ENCODE data around the gene ROR1.
A peak's percentile ranks its signal among the peaks of the same experiment; 100 is the strongest.

The ROR1 gene

DNA sequence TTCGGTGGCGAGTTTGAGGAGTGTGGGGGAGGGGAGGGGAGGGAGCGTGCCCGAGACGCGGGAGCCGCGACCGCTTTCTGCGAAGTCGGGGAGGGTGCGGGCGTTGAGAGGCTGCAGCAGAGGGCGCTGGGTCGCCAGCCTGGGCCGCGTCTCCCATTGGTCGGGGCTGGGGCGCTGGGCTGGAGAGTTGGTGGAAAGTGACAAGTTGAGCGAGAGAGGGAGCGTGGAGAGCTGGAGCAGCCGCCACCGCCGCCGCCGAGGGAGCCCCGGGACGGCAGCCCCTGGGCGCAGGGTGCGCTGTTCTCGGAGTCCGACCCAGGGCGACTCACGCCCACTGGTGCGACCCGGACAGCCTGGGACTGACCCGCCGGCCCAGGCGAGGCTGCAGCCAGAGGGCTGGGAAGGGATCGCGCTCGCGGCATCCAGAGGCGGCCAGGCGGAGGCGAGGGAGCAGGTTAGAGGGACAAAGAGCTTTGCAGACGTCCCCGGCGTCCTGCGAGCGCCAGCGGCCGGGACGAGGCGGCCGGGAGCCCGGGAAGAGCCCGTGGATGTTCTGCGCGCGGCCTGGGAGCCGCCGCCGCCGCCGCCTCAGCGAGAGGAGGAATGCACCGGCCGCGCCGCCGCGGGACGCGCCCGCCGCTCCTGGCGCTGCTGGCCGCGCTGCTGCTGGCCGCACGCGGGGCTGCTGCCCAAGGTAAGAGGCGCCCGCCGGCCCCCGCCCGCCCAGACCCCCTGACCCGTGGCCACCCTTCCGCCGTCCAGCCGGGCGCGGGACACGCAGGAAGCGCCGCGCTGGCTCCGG lies at the start of gene ROR1:
Gene ROR1, plus strand, starts transcription at position 203 of the 802 bp plus-strand sequence.
- peak; percentile 2 for DNase-seq

DNA sequence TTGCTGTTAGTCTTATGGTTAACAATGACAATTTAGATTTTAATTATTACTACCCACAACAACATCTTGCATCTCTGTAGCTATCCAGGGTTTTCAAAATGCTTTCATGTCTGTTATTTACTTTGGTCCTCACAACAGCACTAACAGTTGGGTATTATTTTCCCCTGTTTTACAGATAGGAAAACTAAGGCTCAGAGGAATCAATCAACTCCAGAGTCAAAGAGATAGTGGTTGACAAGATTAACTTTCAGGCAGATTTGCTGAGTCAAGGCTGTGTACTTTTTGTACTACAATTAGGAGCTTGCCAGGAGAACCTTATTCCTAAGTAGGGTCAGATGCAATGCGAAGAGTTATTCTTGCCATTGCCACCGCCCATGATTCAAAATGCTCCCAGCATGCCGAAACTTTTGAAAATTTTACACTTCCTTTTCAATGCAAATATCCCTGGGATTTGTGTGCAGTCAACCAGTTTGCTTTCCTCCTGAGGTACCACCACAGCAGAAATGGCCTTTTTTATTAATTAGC lies 49.4 kb upstream of the ROR1 start:
- DNase-seq: no peak

DNA sequence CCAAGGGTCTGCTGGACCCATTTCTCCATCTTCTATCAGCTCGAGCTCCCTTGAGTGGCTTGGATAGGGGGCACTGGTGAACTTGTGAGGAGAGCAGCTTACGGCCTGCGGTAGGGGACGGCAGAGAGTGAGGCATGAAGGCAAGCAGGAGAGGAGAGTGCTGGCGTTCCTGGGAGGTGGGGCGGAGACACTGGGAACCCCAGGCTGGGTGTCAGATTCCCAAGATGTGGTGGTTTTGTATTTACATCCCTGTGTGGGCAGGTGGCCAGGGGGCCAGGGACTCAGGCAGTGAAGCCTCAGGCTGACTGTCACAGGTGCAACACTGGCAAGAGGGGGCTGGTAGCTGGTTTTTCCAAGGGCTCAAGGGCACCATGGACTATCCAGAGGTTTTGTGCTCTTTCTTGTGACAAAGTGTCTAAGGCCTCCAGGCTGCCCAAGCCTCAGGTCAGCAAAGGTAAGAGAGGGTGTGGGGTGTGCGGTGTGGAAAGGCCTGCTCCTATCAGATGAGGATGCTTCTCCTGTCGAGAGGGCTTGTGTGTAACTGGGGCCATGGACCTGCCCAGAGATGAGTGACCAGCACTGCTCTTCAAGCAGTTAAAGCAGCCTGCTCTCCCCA lies 45.1 kb upstream of the ROR1 start:
- DNase-seq: no peak

DNA sequence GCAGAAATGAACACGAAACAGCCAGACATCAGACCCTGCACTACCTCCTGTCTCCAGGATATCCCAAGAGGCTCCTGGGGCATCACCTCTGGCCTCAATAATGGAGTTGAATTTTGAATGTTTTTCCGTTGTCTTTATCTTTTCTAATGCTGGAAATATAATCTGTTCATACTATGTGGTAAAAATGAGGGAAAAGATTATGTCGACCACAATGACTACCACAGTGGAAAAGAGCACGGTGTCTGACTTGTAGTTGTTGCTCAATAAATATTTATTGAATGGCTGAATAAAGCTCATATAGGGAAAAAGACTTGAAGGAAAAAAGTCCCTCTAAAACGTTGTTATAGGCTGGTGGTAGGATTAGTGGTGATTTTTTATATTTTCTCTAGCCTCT lies 44.6 kb upstream of the ROR1 start:
- DNase-seq: no peak

DNA sequence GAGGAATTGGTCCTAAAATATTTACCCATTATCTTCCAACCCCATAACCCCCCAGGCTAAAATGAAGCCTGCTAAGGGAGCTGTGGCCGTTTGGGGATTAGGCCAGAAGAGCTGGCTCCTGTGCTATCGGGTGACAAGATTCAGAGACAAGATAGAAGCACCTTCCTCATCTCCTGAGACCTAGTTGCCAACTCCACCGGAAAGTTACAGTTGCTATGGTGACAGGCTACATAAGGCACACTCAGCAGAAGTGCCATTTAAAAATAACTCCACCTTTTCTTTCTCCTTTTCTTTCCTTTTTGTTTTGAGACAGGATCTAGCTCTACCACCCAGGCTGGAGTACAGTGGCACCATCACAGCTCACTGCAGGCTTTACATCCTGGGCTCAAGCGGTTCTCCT lies 43.6 kb upstream of the ROR1 start:
- no peak for DNase-seq

DNA sequence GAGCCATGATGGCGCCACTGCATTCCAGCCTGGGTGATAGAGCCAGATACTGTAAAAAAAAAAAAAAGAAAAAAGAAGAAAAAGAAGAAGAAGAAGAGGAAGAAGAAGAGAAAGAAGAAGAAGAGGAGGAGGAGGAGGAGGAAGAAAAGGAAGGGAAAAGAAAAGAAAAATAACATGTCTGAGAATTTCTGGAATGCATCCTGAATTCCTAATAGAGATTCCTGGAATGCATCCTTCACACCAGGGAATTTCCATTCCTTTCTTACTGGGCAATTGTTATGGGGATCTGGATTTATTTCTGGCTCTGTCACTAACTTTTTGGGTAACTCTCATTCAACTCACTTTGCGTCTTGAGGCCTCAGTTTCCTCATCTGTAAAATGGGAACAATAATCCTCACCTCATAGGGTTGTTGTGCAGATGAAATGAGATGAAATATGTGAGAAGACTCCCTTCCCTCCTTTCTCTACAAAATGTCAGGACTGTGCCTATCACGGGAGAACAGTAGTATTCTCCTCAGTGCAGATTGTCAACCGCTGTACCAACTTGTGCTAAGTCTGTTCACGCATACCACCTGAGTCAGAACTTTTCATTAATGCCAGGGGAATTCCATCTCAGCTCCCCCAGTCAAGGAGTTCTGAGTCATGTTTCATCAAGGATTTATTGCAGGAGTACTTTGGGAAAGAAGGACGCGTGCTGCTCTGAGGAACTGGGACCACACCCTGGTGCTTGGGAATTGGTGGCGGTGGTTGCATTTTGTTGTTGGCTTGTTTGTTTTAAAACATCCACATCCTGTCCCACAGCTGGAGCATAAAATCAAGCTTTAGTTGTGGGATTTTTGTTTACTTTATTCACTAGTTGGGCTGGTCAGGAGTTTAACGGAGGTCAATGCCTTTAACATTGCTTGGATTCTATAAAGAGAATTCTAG lies 42.4 kb upstream of the ROR1 start:
- no peak for DNase-seq

DNA sequence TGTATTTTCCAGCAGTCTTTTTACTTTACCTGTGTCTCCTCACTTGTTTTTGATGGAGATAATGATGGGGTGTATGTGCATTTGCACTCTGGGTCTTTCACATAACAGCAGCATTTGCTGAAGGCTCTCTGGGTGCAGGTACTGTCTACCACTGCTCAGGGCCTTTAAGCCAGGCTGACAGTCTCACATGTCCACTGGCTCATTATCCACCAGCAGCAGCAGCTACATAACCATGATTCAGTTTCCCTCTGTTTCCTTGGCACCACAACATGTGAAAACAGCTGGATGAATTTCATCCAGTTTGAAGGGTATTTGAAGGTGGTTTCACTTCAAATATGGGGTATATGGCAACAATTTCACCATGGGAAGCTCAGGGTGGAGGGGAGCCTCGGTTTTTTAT lies 41.2 kb upstream of the ROR1 start:
- DNase-seq: no peak

DNA sequence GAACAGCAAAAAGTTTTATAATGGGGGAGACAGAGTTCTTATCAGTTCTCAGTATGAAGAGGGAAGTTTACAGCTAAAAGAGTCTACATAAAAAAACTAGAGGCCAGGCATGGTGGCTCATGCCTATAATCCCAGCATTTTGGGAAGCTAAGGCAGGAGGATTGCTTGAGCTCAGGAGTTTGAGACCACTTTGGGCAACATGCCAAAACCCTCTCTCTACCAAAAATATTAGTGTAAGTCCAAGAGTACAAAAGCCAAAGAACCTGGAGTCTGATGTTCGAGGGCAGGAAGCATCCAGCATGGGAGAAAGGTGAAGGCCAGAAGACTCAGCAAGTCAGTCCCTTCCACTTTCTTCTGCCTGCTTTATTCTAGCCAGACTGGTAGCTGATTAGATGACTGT lies 35.0 kb upstream of the ROR1 start:
- DNase-seq: no peak

DNA sequence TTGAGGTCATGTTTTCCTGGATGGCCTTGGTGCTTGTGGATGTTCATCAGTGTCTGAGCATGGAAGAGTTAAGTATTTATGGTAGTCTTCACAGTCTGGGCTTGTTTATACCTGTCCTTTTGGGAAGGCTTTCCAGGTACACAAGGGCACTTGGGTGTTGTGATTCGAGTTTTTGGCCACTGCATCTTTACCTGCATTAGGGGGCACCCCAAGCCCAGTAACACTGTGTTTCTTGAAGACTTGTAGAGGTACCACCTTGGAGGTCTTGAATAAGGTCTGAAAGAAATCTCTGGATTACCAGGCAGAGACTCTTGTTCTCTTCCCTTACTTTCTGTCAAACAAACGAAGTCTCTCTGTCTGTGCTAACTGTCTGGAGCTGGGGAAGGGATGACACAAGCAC lies 34.4 kb upstream of the ROR1 start:
- no peak for DNase-seq

DNA sequence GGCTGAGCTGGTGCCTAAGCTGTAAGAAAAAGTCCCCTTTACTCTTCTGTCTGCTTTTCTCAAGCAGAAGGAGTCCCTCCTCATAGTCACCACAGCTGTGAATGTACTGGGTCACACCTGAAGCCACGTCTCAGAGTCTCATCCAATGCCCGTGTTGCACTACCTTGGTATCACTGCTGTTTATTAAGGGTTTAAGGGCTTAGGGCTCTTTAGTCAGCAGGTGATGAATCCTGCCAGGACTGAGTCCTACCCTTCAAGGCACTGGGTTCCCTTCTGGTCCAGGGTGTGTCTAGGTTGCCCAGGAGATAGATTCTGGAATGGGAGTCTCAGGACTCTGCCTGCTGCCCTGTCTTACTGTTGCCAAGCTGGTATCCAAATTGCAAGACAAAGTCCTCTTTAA lies 33.4 kb upstream of the ROR1 start:
- no peak for DNase-seq

DNA sequence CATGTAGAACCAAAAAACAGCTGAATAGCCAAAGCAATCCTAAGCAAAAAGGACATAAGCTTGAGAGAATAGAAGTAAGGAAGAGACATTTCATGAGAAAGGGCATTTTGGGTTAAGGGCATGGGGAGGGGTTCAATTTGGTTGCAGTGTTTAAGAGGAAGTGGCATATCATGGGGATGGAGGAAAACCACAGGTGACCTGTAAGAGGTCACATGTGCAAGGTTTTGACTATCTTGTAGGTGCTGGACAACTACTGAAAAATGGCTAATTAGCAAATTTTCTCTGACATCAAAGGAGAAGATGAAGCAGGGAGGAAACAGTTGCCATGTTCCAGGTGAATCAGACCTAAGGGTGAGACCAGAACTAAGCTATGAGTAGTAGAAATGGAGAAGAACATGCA lies 31.3 kb upstream of the ROR1 start:
- no peak for DNase-seq

DNA sequence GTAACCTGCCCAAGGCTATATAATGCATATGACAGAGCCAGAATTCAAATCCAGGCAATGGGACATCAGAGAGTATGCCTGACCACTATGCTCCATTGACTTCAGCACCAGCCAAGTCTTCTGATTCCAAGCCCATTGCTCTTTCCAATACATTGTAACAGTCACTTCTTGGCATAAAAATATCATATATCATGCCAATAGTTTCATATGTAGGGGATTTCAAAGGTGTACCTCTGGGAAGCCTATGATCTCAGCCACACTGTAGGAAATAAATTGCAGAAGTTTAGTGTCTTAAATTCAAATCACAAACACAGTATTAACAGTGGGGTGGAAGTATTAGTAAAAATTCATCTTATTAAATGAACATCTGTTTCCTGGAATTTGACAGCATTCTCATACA lies 30.0 kb upstream of the ROR1 start:
- DNase-seq: no peak

DNA sequence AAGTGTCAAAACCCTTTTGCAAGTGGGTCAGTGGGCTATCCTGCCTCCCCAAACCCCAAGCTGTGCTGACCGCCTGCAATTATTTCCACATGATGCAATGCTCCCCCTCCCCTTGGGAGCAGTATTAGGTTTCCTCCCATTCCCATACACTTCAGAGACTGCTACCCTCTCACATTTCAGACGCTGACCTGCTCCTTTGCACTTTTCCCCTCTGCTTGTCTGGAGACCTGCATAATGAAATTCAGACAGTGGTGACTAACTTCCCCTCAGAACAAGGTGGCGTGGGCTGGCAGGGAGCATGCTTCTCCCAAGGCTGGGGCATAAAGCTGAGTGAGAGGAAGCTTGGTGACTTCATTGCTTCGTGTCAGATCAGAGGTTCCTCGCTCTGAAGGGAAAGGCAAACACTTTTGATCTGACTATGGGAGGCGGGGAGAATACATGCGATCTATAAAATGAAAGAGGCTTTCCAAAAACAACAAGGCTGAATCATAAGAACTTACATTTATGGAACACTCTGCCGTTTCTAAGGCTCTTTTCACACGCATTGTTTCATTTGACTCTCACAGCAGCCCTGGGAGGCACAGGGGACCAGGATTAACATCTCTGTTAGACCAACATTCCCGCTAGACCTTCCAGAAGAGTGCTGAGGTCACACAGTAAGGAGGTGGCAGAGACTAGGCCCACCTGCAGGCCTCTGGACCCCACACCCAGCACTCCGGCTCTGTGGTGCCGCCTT lies 27.5 kb upstream of the ROR1 start:
- no peak for DNase-seq

DNA sequence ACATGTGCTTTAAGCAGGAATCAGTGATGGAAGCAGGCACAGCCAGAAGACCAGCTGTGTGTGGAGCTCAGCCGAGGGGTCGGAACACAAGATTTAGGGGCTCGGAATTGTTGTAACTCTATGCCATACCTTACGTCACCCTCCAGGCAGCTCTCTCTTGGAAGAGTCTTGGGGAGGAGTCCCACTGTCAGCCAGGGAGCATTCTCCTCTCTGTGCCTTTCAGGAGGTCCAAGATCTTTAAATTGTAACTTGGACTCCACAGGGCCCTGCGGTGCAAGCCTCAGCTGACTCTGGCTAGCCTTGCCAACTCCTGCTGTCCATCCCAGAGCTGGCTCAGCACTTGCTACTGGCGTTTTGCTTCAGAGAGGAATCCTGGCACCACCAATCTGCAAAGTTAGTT lies 26.4 kb upstream of the ROR1 start:
- no peak for DNase-seq

DNA sequence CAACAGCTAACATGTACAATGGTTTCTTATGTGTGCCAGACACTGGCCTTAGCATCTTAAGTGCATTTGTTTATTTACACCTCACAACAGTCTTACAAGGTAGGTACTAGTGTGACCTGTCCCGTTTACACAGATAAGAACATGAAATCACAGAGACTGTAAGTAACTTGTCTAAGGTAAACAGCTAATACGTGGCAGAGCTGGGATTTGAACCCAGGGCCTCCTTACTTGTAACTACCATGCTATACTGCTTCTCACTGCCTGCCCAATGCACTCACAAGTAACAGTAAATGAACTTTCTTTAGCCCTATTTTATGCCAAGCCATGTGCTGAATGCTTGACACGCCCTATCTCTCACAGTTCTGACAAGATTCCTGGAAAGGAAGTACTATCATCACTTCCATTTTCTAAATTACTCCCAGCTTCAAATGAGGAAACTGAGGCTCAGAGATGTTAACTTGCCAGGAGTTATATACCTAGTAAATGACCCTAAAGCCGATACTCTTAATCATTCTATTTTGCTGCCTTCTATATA lies 25.7 kb upstream of the ROR1 start:
- no peak for DNase-seq

DNA sequence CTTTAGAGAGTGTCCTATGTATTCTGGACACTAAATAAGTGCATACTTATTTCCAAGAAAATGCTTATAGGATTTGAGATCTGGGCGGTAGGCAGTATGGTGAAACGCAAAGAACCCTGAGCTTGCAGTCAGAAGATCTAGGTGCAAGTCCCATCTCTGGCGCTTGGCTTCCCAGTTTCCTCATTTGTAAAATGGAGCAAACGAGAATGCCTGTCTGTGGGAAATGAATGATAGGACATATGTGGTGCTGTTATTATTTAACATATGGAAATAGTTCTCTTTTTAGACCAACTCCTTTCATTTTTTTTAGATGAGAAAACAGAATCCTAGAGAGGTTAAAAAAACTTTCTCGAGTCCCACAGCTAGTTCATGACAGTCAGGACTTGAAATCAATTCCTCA lies 25.2 kb upstream of the ROR1 start:
- no peak for DNase-seq

DNA sequence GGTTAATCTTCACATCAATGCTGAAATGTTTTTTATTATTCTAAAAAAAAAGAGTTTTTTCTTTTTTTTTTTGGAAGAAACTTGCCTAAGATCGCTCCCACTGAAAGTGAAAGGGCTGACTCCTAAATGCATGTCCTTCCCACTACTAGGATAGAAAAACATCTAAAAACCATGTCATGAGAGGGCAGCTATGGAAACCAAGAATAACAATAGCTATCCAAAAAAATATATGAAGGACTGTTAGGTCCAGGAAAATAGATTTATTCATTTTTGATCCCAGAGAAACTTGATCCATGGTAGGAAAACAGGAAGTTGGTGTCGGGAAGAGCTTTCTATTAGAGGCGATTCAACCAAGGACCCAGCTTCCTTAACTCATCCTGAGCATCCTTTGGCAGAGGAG lies 23.1 kb upstream of the ROR1 start:
- no peak for DNase-seq

DNA sequence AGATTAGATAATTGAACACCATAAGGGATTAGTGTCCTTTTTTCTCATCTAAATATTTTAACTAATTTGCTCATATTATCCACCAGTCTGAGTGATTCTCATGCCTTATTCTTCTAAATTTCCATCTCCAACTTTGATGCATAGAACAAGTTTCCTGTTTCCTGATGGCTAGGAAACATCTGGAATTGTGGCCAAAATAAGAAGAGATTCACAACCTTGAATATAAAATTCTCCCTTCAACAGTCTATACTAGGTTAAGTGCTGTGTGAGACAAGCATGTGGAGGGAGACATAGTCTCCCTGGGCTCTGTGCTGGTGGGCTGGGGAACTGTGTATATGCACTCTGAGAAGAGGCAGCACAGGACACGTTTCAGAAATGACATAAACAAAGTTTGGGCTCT lies 21.6 kb upstream of the ROR1 start:
- DNase-seq: no peak

DNA sequence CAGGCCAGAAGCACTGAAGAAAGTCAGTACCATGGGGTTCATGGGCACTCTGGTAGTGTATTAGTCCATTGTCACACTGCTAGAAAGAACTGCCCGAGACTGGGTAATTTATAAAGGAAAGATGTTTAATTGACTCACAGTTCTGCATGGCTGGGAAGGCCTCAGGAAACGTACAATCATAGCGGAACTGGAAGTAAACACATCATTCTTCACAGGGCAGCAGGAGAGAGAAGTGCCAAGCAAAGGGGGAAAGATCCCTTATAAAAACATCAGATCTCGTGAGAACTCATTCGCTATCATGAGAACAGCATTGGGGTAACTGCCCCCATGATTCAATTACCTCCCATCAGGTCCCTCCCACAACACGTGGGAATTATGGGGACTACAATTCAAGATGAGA lies 20.2 kb upstream of the ROR1 start:
- DNase-seq: no peak

DNA sequence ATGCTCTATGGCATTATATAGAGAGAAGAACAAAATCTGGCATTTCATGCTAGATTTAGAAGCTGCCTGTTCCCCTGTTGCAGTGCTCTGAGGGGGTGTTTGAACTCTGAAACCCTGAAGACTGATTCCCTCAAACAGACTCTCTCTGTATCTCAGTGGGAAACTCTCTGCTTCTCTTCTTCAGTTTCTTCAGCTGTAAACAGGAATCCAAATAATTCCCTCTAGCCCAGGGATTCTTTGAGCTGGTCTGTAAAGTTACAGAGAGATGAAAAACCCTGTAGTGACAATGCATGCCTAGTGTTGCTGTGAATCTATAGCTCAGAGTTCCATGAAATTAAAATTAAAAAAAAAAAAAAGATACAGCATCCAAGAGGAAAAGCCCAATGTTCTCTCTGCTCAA lies 17.0 kb upstream of the ROR1 start:
- DNase-seq: no peak

DNA sequence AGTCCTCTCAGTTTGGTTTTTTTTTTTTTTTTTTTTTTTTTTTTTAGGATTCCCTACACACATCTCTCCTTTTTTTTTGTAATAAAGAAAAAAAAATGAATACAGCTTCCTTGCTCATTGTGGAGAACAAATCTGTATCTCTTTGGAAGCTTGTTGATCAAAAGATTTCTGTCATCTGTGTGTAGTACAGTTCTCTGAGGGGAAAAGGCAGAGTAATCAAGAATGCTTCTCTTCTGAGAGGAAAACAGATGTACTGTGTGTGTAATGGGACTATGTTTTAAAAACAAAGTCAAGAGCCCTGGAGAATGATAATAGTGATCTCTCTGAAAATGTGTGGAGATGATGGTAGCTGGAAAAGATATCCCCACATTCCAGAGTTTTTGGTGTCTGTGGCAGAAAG lies 16.5 kb upstream of the ROR1 start:
- no peak for DNase-seq

DNA sequence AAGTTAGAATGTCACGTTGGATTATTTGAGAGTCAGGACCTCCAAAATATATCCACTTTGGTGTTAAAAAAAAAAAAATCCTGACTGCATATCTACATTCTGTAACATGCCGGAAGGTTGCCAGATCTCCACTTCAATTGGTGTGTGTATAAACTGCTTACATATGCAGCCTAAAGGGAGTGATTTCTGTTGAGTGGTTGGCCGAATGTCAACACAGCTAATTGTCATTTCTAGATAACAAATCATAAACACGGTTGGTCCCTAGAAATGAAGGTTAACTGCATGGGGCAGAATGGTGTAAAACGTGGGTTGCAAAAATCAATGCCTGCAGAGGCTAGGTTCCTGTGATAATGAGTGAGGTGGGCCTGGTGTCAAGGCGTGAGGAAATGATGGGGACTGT lies 15.0 kb upstream of the ROR1 start:
- no peak for DNase-seq

DNA sequence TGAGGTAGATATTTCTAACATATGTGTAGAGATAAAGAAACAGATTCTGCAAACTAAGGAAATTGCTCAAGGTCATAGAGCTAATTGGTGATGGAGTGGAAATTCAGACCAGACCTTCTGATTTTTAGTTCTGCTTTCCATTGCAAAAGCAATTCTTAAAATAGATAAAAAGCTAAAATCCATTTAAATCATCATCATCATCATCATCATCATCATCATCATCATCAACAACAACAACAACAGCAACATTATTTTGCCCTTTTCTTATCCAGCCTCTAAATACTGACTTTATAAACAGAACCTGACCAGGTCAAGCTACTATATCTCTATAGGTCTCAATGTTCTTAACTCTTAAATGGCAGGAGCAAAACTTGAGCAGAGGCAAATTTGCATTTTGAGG lies 14.0 kb upstream of the ROR1 start:
- DNase-seq: no peak

Data from activated T-cell treated with anti-CD3 and anti-CD28 coated beads for 4 hours (primary cell).